GM12875 (cell line): ENCODE data around the gene ZNRF3.

ENCODE experiments used
- H3K4me3 ChIP-seq: one replicate; pipeline ENCODE4 v1.5.1; 2011; ENCODE audit warnings: low read depth, low read length, control low read depth
- CTCF ChIP-seq: IDR thresholded peaks from 2 replicates; pipeline ENCODE4 v1.5.1; 2011; ENCODE audit warnings: low read depth, mild to moderate bottlenecking, control low read depth, inconsistent platforms, low read length, moderate library complexity, borderline replicate concordance; ENCODE audit not compliant: insufficient read depth

The ZNRF3 gene

GRCh38 chr22:28978863-28979796, 95.8 kb downstream of the ZNRF3 start:
- H3K4me3 ChIP-seq: no peak overlapping the region
- TF ChIP-seq CTCF: no peak

DNA sequence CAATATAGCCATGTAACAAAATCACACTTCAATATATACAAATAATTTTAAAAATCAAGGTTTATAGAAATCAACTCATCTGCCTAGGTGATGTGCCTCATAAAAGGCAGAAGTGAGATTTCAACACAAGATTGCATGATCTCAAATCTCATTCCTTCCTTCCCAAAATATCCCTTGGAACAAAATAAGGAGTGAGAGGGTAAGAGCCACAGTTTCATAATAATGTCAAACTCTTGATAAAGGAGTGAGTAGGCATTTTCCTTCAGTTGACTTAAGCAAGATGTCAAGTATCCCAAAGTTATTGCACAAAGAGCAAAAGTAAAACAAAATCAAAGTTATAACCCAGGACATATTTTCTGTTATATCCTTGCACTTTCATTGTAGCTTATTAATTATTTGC, 97.0 kb downstream of the ZNRF3 start:
- TF ChIP-seq CTCF: no peak
- H3K4me3 ChIP-seq: no peak overlapping the region

GRCh38 chr22:28981818-28982499, 98.6 kb downstream of the ZNRF3 start:
- no peak overlapping the region for H3K4me3 ChIP-seq
- no peak for TF ChIP-seq CTCF

DNA sequence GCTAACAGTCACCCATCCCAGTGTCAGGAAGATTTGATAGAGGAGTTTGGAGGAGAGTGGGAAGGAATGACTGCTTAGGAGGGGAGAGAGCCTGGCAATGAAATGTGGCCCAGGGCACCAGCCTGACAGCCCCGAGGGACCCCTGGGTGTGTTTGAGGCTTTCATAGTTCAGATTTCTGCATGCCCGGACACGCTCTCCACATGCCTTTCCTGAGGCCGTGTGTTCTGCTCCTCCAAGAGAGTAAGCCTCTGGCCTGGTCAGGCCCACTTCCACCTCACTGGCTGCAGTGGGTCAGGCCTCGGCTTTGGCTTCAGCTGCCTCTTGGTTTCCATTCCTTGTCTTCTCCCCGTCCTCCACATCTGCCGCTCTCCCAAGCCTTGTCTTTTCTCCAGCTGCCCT, 99.8 kb downstream of the ZNRF3 start:
- no peak for TF ChIP-seq CTCF

DNA sequence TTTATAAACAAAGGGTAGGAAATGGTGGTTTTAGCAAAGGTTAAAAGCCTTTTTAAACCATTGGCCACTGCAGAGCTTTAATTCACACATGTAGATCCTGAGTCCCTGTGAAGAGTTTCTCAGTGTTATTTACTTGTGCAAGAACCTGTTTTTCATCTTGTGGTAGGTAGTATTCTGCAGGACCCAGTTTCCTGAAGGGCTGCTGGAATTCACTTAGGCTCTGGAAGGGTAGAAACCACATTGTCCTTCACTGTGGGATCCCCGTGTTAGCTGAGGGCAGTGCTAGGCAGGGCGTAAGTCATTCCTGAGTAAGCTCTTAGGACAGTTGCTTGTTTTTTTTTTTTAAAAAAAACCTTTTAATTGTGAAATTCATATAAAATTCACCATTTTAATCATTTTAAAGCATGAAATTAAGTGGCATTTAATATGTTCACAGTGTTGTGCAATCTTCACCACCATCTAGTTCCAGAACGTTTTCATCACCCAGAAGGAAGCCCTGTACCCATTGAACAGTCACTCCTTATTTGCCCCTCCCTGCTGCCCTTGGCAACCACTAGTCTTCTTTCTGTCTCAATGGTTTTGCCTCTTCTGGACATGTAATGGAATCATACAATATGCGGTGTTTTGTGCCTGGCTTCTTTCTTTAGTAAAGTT, 100.5 kb downstream of the ZNRF3 start:
- no peak for TF ChIP-seq CTCF
- no peak overlapping the region for H3K4me3 ChIP-seq

More for the DNA sequence above, 99.8 kb downstream of the ZNRF3 start:
- no peak overlapping the region for H3K4me3 ChIP-seq

- no peak overlapping the region for H3K4me3 ChIP-seq
- no peak for TF ChIP-seq CTCF
These were observed 101.2 kb downstream of the ZNRF3 start for GRCh38 chr22:28984482-28985158.
